Activated CD4-positive, alpha-beta T cell treated with anti-CD3 and anti-CD28 coated beads for 1 hour (primary cell): Measurements from ENCODE around the gene CDC42EP5.
"Not testable (repeated sequence)": the region's sequence is repeated elsewhere in the genome, so short reads cannot be mapped to it uniquely, and the experiment has no call there.

Source experiments
- DNase-seq: peaks from one replicate; pipeline ENCODE4 v3.0.0-alpha.2; 2020

CDC42EP5 gene

DNA sequence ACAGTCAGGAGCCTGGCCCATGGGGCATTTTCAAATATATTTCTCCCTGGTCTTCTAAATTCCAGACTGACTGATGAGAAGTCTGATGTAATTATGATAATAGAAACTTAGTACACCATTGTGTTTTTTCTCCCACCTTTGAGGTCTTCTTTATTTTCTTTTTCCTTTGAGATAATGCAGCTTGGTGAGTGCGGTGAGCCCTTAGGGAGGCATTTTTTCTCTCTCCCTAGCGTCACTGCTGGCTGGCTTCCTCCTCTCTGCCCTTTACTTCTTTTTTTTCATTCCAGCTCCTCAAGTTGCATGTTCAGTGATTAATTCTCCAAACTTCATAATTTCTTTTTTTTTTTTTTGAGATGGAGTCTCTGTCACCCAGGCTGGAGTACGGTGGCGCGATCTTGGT lies 12.8 kb upstream of the CDC42EP5 start:
- no peak for DNase-seq

- no peak for DNase-seq
Observed at GRCh38 chr19:54484451-54484850, 11.4 kb upstream of the CDC42EP5 start.

DNA sequence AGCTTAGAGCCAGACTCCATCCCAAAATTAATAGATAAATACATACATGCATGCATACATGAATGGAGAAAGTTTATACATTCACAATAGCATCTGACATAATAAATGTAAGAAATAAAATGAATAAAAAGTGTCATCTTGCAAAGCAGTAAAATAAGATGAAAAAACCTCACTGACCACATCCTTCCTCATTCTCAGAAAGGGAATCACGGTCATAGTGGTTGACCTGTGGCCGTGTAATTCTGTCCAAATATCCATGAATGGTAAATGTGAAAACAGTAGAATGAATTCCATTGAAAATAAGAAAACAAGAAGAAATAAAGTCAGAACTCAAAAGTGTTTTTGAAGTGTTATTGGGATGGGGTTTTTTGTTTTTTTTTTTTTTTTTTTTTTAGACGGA lies 9.8 kb upstream of the CDC42EP5 start:
- DNase-seq: no peak

DNA sequence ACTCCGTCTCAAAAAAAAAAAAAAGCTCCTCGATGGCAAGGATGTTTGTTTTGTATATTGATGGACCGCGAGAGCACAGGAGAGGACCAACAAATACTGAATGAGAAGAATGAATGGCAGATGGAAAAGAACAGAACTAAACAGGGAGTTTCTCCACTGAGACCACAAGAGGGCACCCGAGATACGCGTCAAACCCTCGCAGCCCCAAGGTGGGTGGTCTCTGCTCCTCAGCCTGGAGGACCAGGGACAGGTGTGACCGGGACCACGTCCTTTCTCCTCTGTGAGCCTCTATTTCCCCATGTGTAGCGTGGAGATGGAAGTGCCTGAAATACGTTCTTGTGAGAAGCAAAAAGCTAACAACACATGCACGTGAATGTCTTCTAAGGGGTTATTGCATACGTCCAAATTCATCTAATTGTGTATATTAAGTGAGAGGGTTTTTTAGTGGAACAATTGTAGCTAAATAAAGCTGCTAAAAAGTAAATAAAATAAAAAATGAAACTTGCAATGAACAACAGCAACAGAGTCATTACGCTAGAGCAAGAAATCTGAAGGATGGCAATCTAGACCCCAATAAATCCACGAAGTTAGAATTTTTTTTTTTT lies 8.3 kb upstream of the CDC42EP5 start:
- DNase-seq: no peak

GRCh38 chr19:54480051-54480450 lies 7.0 kb upstream of the CDC42EP5 start:
- no peak for DNase-seq

GRCh38 chr19:54478677-54479266 lies 5.7 kb upstream of the CDC42EP5 start:
- DNase-seq: no peak

- no peak for DNase-seq
Observed at GRCh38 chr19:54477650-54478049, 4.6 kb upstream of the CDC42EP5 start.

- DNase-seq: no peak
Observed at GRCh38 chr19:54475706-54476105, 2.6 kb upstream of the CDC42EP5 start.

DNA sequence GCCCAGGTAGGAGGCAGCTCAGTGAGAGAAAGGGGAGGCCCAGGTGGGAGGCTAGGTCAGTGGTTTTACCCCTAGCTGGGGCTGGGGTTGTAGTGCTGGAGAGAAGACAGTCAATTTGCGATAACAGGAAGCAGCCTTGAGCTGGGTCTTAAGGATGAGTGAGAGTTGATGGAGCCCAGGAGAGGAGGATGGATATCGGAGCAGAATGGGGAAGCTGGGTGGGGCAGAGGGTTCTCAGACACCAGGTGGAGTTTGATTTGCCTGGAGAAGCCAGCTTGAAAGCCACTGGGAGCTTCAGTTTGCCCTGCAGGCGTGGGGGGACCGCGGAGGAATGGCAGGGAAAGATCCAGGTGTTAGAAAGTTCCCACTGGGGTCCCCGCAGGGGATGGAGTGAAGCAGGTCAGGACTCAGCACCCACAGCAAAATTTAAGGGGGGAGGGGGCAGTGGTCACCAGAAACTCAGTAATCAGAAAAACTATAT lies 836 bp upstream of the CDC42EP5 start:
- no peak for DNase-seq

DNA sequence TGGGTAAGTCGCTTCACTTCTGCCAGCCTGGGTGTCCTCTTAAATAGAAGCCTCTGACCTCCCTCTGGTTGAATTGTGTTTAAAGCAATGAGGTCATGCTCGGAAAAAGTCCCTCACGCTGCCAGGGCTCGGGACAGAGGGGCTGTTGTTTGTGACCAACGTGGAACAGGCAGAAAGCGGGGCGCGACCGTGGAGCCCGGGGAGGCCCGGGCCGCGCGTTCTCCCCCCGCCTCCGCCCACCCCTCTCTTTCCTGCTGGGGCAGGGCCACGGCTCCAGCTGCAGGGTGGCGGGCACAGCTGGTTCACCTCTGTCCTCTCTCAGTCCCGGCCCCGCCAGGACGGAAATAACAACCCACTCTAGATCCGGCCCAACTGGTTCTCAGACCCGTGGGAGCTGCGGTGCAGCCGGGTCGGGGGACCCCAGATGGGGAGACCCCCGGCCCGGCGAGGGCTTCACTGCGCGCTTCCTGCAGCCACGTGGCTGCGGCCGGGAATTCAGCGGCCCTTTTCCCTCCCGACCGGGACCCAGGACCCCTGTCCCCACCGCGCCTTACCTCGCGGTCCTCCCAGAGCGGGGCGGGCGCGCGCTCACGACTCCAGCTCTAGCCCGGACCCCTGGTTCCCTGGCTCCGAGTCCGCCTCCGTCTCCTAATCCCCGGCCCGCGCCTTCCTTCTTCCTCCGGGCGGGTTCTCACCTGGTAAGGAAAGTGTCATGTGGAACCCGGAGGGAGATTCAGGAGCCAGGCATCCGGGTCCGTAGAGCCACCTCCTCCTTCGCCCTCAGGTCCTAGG lies 1.9 kb downstream of the CDC42EP5 start:
- no peak for DNase-seq

GRCh38 chr19:54470276-54470887 lies 2.7 kb downstream of the CDC42EP5 start:
- DNase-seq: no peak

DNA sequence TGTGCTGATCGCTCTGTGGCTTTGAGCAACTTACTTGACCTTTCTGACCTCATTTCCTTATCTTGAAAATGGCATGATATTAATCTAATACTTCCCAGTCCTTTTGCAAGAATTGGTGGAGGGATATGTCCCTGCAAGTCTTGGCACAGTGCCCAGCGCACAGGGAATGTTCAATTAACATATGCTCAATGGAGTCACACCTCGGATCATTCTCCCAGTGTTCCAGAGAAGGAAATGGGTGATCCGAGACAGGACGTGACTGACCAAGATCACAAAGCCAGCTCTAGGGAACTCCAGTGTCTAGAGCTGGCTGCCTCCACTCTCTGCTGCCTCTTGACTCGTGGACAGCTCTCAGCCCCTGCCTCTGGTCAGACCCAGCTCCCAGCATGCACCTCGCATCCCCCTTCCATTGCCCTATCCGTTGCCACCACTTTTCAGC lies 3.6 kb downstream of the CDC42EP5 start:
- no peak for DNase-seq

DNA sequence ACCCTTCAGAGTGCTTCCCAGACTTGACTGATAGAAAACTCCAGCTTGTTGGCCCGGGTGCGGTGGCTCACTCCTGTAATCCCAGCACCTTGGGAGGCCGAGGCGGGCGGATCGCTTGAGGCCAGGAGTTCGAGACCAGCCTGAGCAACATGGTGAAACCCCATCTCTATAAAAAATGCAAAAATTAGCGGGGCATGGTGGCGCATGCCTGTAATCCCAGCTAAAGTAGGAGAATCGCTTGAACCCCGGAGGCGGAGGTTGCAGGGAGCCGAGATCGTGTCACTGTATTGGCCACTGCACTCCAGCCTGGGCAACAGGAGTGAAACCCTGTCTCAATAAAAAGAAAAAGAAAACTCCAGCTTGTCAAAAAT lies 7.0 kb downstream of the CDC42EP5 start:
- DNase-seq: not testable (repeated sequence)

GRCh38 chr19:54465426-54466109 lies 7.5 kb downstream of the CDC42EP5 start:
- no peak for DNase-seq

GRCh38 chr19:54464630-54465425 lies 8.3 kb downstream of the CDC42EP5 start:
- DNase-seq: peak; percentile 38

- peak; percentile 61 for DNase-seq
Observed at GRCh38 chr19:54464044-54464629, 9.0 kb downstream of the CDC42EP5 start.

DNA sequence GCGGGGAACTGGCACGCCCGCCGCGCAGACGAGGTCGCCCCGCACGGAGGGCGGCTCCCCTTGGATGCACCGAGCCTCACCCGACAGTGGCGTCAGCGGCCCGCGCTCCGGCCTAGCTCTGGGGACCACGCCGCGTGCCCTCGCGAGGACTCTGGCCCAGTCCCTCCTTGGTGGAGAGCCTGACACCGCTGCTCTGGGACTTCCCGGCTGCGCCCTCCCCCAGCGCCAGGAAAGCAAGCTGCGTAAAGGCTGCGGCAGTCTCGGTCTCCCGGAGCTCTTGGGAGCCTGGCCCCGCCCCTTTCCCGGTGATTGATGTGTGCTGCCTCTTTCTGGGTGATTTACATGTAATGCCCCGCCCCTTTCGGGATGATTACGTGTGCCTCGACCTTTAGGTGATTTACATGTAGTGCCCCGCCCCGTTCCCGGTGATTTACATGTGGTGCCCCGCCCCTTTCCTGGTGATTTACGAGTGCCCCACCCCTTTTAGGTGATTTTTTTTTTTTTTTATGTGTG lies 9.5 kb downstream of the CDC42EP5 start, which contains the start of gene LENG9:
Gene LENG9, minus strand, starts transcription at position 248 of the 513 bp plus-strand sequence. CDS start 252 bp downstream, outside the sequence.
- DNase-seq: peak; percentile 81

DNA sequence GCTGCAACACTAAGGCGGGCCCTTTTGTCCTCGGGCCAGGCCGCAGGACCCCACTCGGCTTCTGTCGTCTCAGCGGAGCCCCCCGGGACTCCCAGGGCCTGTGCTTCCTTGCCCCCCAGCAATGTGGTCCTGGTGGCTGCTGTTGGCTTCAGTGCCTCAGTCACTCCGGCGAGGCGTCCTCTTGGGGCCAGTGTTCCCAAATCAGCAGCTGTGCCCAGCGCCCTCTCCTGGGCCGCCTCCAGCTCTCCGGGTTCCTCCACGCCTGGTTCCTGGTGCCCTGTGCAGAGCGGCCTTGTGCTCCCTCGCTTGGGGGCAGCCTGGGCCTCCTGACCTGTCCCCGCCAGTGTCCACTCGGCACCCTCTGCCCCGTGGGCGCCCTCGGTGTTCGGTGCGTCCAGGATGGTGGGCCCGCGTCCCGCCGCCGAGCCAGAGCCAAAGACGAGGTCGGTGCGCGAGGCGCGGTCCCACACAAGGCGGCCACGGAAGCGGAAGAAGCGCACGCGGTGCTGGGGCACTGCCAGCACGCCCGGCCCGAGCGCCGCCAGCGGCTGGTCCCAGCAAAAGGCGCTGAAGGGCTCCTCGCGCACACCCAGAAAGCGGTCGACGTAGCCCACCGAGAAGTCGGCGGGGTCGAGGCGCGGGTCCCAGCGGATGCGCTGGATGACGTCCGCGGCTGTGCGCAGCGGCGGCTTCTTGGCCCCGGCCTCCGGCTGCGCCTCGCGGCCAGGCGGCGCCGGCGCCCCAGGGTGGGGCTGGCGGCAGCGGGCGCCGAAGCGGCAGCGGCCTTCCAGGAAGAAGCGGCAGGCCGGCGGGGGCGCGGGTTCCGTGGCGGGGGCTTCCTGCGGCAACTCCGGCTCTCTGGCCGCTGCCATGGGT lies 10.2 kb downstream of the CDC42EP5 start:
- peak; percentile 50 for DNase-seq

DNA sequence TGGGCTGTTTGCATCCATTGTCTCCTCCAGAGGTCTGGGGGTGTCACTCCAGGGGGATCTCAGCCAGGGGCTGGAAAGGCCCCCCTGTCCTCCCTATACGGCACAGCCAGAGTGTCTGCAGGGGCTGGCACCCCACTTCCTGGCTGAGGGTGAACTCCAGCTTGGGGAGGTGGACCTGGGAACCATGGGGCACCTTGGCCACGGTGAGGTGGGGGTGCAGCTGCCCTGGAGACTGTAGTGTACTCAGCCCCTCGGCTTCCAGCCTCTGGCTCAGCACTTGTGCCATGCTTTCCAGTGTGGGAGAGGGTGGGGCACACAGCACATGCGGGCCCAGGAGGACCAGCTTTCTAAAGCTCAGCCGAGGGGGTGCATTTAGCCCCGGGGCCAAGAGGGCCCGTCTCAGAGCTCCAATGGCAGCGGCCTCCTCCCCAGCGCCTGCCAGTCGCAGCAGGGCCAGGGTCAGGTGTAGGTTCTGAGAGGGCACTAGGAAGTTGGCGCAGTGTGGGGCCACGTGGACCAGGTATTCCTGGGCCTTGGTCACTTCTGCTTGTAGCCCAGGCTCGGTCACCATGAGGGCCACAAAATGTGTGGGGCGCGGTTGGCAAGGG lies 10.9 kb downstream of the CDC42EP5 start:
- DNase-seq: no peak

- DNase-seq: no peak
Observed at GRCh38 chr19:54461613-54462012, 11.5 kb downstream of the CDC42EP5 start.
